ENCODE results near the gene MRPL54. TPM values are rescaled to one million over a fixed set of nuclear protein-coding genes. Genes with fewer than 3 reads are reported as not detected.

The MRPL54 gene
- total RNA-seq, 1 experiment from 2014 or later: 73.9 TPM

- H3K27me3 ChIP-seq (ENCODE audit: low read length): no peaks in the 10 kb centered on the region
- no peak overlapping the region for H2AFZ ChIP-seq (ENCODE audit: low read length)
- no TSS peak for BruUV-seq (replicated peaks)
- CTCF ChIA-PET: no interaction called here
- TF ChIP-seq EZH2phosphoT487 (IDR thresholded peaks at IDR 0.05; ENCODE audit: borderline replicate concordance, low read length) (no peak), CTCF (conservative IDR thresholded peaks at IDR 0.05; ENCODE audit: low read depth, low read length) (no peak), EZH2 (IDR thresholded peaks at IDR 0.05; ENCODE audit: low read length, unreplicated experiment) (no peak)
- intact Hi-C loops (cut with micrococcal nuclease): no loop called here
- no peaks in the 10 kb centered on the region for H3K9me3 ChIP-seq (ENCODE audit: low read length)
- no peaks in the 10 kb centered on the region for H4K20me1 ChIP-seq (ENCODE audit: low read length)
- no peak for DNase-seq
- H3K9me2 ChIP-seq (replicated peaks; ENCODE audit: low read length): no peaks in the 10 kb centered on the region
- no peak for ATAC-seq
- POLR2A ChIA-PET (ENCODE audit: unreplicated experiment): no interaction called here
- no peaks in the 10 kb centered on the region for H3F3A ChIP-seq (ENCODE audit: low read length, unreplicated experiment)
- no peak overlapping the region for H3K27ac ChIP-seq (ENCODE audit: low read length)
- no peak overlapping the region for H3K9ac ChIP-seq (ENCODE audit: low read length)
- no peaks in the 10 kb centered on the region for H3K4me1 ChIP-seq (ENCODE audit: insufficient read depth, low read length)
- no peaks in the 10 kb centered on the region for H3K79me2 ChIP-seq (ENCODE audit: low read length)
- H3K36me3 ChIP-seq (ENCODE audit: low read depth, low read length): no peaks in the 10 kb centered on the region
- H3K4me2 ChIP-seq (ENCODE audit: low read length): no peak overlapping the region
- no peak overlapping the region for H3K4me3 ChIP-seq (ENCODE audit: low read length)
These were observed 7.0 kb downstream of the MRPL54 start for GRCh38 chr19:3769494-3769893.

DNA sequence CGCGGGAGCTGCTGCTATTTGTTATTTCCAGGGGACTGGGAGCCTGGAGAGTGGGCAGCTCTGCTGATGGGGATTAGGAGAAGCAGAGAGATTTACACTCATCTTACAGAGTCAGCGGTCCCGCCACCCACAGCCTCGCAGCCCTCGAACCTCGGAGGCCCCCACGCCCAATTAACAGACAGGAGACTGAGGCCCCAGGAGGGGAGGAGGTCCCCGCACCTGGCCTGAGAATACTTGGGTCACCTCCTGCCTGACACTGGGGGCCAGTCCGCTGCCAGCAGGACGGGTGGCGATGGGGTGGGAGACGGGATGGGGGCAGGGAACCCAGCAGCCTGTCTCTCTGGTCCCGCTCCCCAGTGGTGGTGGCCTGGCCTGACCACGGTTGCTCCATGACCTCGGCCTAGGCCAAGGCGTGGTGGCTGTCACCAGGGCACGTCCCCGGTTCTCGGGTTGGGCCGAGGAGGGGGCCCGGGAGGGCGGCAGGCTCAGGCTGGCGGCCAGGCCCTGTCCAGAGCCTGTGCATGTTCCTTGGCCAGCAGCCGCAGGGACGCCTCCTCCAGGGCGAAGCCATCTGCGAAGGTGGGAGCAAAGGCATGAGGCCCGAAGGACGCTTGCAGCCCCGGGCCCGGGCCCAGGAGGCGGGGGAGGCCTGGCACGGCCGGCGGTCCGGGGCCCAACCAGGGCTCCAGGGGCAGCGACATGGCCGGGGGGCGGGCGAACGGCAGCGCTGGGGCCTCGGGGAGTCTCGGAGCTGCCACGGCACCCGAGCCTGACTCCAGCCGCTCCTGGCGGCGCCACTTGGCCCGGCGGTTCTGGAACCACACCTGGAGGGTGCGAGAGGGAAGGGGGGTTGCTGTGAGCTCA lies 7.9 kb downstream of the MRPL54 start:
- no peak overlapping the region for H2AFZ ChIP-seq (ENCODE audit: low read length)
- no peaks in the 10 kb centered on the region for H3K27me3 ChIP-seq (ENCODE audit: low read length)
- no peak for TF ChIP-seq EZH2 (IDR thresholded peaks at IDR 0.05; ENCODE audit: low read length, unreplicated experiment)
- TF ChIP-seq CTCF (conservative IDR thresholded peaks at IDR 0.05; ENCODE audit: low read depth, low read length): no peak
- TF ChIP-seq EZH2phosphoT487 (IDR thresholded peaks at IDR 0.05; ENCODE audit: borderline replicate concordance, low read length): no peak
- H3K36me3 ChIP-seq (ENCODE audit: low read depth, low read length): no peaks in the 10 kb centered on the region
- no TSS peak for BruUV-seq (replicated peaks)
- H3K79me2 ChIP-seq (ENCODE audit: low read length): no peaks in the 10 kb centered on the region
- H3K27ac ChIP-seq (ENCODE audit: low read length): no peak overlapping the region
- H3K9ac ChIP-seq (ENCODE audit: low read length): no peak overlapping the region
- H3K9me2 ChIP-seq (replicated peaks; ENCODE audit: low read length): no peaks in the 10 kb centered on the region
- no peak overlapping the region for H3K4me2 ChIP-seq (ENCODE audit: low read length)
- H4K20me1 ChIP-seq (ENCODE audit: low read length): no peaks in the 10 kb centered on the region
- POLR2A ChIA-PET (ENCODE audit: unreplicated experiment): no interaction called here
- H3K4me3 ChIP-seq (ENCODE audit: low read length): no peak overlapping the region
- DNase-seq (no peak), ATAC-seq (no peak)
- intact Hi-C loops (cut with micrococcal nuclease): no loop called here
- H3F3A ChIP-seq (ENCODE audit: low read length, unreplicated experiment): no peaks in the 10 kb centered on the region
- CTCF ChIA-PET: no interaction called here
- no peaks in the 10 kb centered on the region for H3K9me3 ChIP-seq (ENCODE audit: low read length)
- no peaks in the 10 kb centered on the region for H3K4me1 ChIP-seq (ENCODE audit: insufficient read depth, low read length)

All from PC-3 (cell line).